ENCODE results near the gene PARD3. TPM values are rescaled to one million over a fixed set of nuclear protein-coding genes. Genes with fewer than 3 reads are reported as not detected.
"Not testable (repeated sequence)": the region's sequence is repeated elsewhere in the genome, so short reads cannot be mapped to it uniquely, and the experiment has no call there.

PARD3 gene
- total RNA-seq, 2 donors from 2014 or later = 32.0 to 61.9 TPM

- no peak for TF ChIP-seq CTCF (IDR thresholded peaks at IDR 0.05)
- TF ChIP-seq POLR2A (IDR thresholded peaks at IDR 0.05) = no peak
- TF ChIP-seq POLR2AphosphoS5 (IDR thresholded peaks at IDR 0.05) = no peak
- no peak for DNase-seq (ENCODE audit: low spot score)
- intact Hi-C loops (cut with DNase I) = no loop called here
- H3K27me3 ChIP-seq (replicated peaks; ENCODE audit: insufficient read depth) = no peaks in the 10 kb centered on the region
- no peaks in the 10 kb centered on the region for H3K36me3 ChIP-seq
- 74% methylated on average over 7 of the region's 7 CpGs for WGBS
- no peaks in the 10 kb centered on the region for H3K4me1 ChIP-seq (replicated peaks)
- no peak overlapping the region for H3K4me3 ChIP-seq
- H3K9me3 ChIP-seq = no peaks in the 10 kb centered on the region
- no peak overlapping the region for H3K27ac ChIP-seq
Measured at GRCh38 chr10:34399013-34399412, 416.1 kb downstream of the PARD3 start.

- no peak for TF ChIP-seq POLR2AphosphoS5 (IDR thresholded peaks at IDR 0.05)
- no peak for TF ChIP-seq CTCF (IDR thresholded peaks at IDR 0.05)
- TF ChIP-seq POLR2A (IDR thresholded peaks at IDR 0.05) = no peak
- whole genome bisulfite sequencing = 16% methylated on average over 1 of the region's 1 CpG
- Histone ChIP-seq H3K4me1 (replicated peaks) (no peaks in the 10 kb centered on the region), H3K27me3 (replicated peaks; ENCODE audit: insufficient read depth) (no peaks in the 10 kb centered on the region), H3K9me3 (no peaks in the 10 kb centered on the region), H3K27ac (no peak overlapping the region), H3K36me3 (no peaks in the 10 kb centered on the region), H3K4me3 (no peak overlapping the region)
- intact Hi-C loops (cut with DNase I) = no loop called here
- no peak for DNase-seq (ENCODE audit: low spot score)
Measured at GRCh38 chr10:34397324-34397723, 417.8 kb downstream of the PARD3 start.

- H3K9me3 ChIP-seq = no peaks in the 10 kb centered on the region
- intact Hi-C loops (cut with DNase I) = no loop called here
- no peak for DNase-seq (ENCODE audit: low spot score)
- no peak overlapping the region for H3K27ac ChIP-seq
- H3K27me3 ChIP-seq (replicated peaks; ENCODE audit: insufficient read depth) = no peaks in the 10 kb centered on the region
- no peak overlapping the region for H3K4me3 ChIP-seq
- no peaks in the 10 kb centered on the region for H3K4me1 ChIP-seq (replicated peaks)
- TF ChIP-seq CTCF (IDR thresholded peaks at IDR 0.05) = no peak
- TF ChIP-seq POLR2AphosphoS5 (IDR thresholded peaks at IDR 0.05) = no peak
- no peak for TF ChIP-seq POLR2A (IDR thresholded peaks at IDR 0.05)
- WGBS = 91% methylated on average over 2 of the region's 2 CpGs
- no peaks in the 10 kb centered on the region for H3K36me3 ChIP-seq
Measured at GRCh38 chr10:34396663-34397062, 418.4 kb downstream of the PARD3 start.

- no peak overlapping the region for H3K4me3 ChIP-seq
- no peak for DNase-seq (ENCODE audit: low spot score)
- no peaks in the 10 kb centered on the region for H3K27me3 ChIP-seq (replicated peaks; ENCODE audit: insufficient read depth)
- intact Hi-C loops (cut with DNase I) = no loop called here
- no peak overlapping the region for H3K27ac ChIP-seq
- H3K36me3 ChIP-seq = no peaks in the 10 kb centered on the region
- no peaks in the 10 kb centered on the region for H3K9me3 ChIP-seq
- no peak for TF ChIP-seq CTCF (IDR thresholded peaks at IDR 0.05)
- no peak for TF ChIP-seq POLR2AphosphoS5 (IDR thresholded peaks at IDR 0.05)
- no peak for TF ChIP-seq POLR2A (IDR thresholded peaks at IDR 0.05)
- H3K4me1 ChIP-seq (replicated peaks) = no peaks in the 10 kb centered on the region
Measured at GRCh38 chr10:34392641-34393170, 422.4 kb downstream of the PARD3 start.

- H3K4me1 ChIP-seq (replicated peaks); H3K27ac ChIP-seq; H3K27me3 ChIP-seq (replicated peaks; ENCODE audit: insufficient read depth); H3K9me3 ChIP-seq; intact Hi-C loops (cut with DNase I); H3K36me3 ChIP-seq; DNase-seq (ENCODE audit: low spot score); H3K4me3 ChIP-seq: not testable (repeated sequence)
- 89% methylated on average over 3 of the region's 3 CpGs for WGBS
Measured at GRCh38 chr10:34391168-34391567, 423.9 kb downstream of the PARD3 start.
